RWPE2 (cell line): Measurements from ENCODE around the gene MINDY3.
A peak's percentile ranks its signal among the peaks of the same experiment; 100 is the strongest.

Experiments used
- ATAC-seq: fragments of 200-7000 bp; cut with Tn5 transposase; 3 replicates; pipeline ENCODE4 v1.9.1; 2021; ENCODE audit warnings: low read depth
- DNase-seq: peaks from one replicate; pipeline ENCODE4 v3.0.0-alpha.2; 2020; ENCODE audit warnings: low spot score
- H3K27ac ChIP-seq: fragments of 450-650 bp; 2 replicates; pipeline ENCODE4 v1.5.1; 2017; ENCODE audit warnings: mild to moderate bottlenecking; ENCODE audit not compliant: poor library complexity, severe bottlenecking
- H3K27me3 ChIP-seq: fragments of 250-450 bp; sonication (Bioruptor Pico); 2 replicates; pipeline ENCODE4 v1.5.1; 2021; ENCODE audit warnings: mild to moderate bottlenecking, moderate library complexity; ENCODE audit not compliant: insufficient read depth, poor library complexity, severe bottlenecking
- H3K36me3 ChIP-seq: fragments of 250-450 bp; sonication (Bioruptor Pico); 2 replicates; pipeline ENCODE4 v1.5.1; 2020; ENCODE audit warnings: low read depth, mild to moderate bottlenecking, moderate library complexity
- H3K4me1 ChIP-seq: fragments of 250-450 bp; sonication (Bioruptor Pico); 2 replicates; pipeline ENCODE4 v1.5.1; 2021; ENCODE audit warnings: mild to moderate bottlenecking, moderate library complexity; ENCODE audit not compliant: insufficient read depth, poor library complexity, severe bottlenecking
- H3K4me3 ChIP-seq: fragments of 250-450 bp; sonication (Bioruptor Pico); 2 replicates; pipeline ENCODE4 v1.5.1; 2021; ENCODE audit warnings: mild to moderate bottlenecking, moderate library complexity; ENCODE audit not compliant: severe bottlenecking
- H3K9me3 ChIP-seq: fragments of 250-450 bp; sonication (Bioruptor Pico); 2 replicates; pipeline ENCODE4 v1.5.1; 2021; ENCODE audit warnings: mild to moderate bottlenecking, moderate library complexity; ENCODE audit not compliant: severe bottlenecking
- TF ChIP-seq, protein P1 (sequence below): fragments of 450-650 bp; IDR thresholded peaks from one replicate; pipeline ENCODE4 v1.5.1; 2017; ENCODE audit warnings: mild to moderate bottlenecking, moderate library complexity; ENCODE audit not compliant: poor library complexity, severe bottlenecking

Gene MINDY3

GRCh38 chr10:15863733-15864132, 3.4 kb upstream of the MINDY3 start:
- Histone ChIP-seq H3K36me3 (no peaks in the 10 kb centered on the region), H3K4me3 (no peak overlapping the region), H3K27me3 (peaks cover 28% of the 10 kb centered on the region), H3K9me3 (no peaks in the 10 kb centered on the region), H3K27ac (no peak overlapping the region), H3K4me1 (peaks cover 7% of the 10 kb centered on the region)
- TF ChIP-seq, protein P1, sequence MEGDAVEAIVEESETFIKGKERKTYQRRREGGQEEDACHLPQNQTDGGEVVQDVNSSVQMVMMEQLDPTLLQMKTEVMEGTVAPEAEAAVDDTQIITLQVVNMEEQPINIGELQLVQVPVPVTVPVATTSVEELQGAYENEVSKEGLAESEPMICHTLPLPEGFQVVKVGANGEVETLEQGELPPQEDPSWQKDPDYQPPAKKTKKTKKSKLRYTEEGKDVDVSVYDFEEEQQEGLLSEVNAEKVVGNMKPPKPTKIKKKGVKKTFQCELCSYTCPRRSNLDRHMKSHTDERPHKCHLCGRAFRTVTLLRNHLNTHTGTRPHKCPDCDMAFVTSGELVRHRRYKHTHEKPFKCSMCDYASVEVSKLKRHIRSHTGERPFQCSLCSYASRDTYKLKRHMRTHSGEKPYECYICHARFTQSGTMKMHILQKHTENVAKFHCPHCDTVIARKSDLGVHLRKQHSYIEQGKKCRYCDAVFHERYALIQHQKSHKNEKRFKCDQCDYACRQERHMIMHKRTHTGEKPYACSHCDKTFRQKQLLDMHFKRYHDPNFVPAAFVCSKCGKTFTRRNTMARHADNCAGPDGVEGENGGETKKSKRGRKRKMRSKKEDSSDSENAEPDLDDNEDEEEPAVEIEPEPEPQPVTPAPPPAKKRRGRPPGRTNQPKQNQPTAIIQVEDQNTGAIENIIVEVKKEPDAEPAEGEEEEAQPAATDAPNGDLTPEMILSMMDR: no peak
- no peak for ATAC-seq
- DNase-seq: no peak

- TF ChIP-seq, protein P1: no peak
- no peak for ATAC-seq
- no peak for DNase-seq
- Histone ChIP-seq H3K27ac (no peak overlapping the region), H3K4me3 (no peak overlapping the region), H3K36me3 (no peaks in the 10 kb centered on the region), H3K4me1 (peaks cover 11% of the 10 kb centered on the region), H3K9me3 (no peaks in the 10 kb centered on the region), H3K27me3 (peaks cover 28% of the 10 kb centered on the region)
Measured at GRCh38 chr10:15863323-15863722, 3.0 kb upstream of the MINDY3 start.

GRCh38 chr10:15860692-15861201, 440 bp upstream of the MINDY3 start:
- ATAC-seq (no peak; the same call in 2 of the 3 replicates), DNase-seq (no peak)
- Histone ChIP-seq H3K9me3 (no peaks in the 10 kb centered on the region), H3K4me3 (peak overlapping the region; percentile 92), H3K4me1 (peaks cover 11% of the 10 kb centered on the region), H3K36me3 (no peaks in the 10 kb centered on the region), H3K27ac (peak overlapping the region; percentile 45), H3K27me3 (peaks cover 17% of the 10 kb centered on the region)
- TF ChIP-seq, protein P1: no peak

DNA sequence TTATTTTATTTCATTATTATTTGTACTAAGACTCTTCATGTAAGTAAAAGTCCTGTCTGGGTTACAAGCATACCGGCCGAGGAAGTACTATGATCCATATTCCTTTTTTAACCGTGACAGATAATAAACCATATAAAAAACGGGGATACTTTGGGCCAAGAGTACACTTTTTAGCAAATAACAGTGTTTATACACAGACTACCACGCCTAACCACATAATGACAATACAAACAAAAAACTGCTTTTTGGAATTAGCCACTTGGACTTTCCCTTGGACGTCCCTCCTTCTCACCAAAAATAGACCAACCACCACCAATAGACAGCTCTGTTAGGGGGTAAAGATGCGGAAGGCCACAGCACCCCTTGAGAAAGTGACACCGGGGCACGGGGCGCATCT, 800 bp downstream of the MINDY3 start:
- DNase-seq (no peak), ATAC-seq (no peak)
- H3K4me1 ChIP-seq: peaks cover 11% of the 10 kb centered on the region
- no peaks in the 10 kb centered on the region for H3K36me3 ChIP-seq
- peaks cover 11% of the 10 kb centered on the region for H3K27me3 ChIP-seq
- H3K27ac ChIP-seq: peak overlapping the region; percentile 45
- H3K4me3 ChIP-seq: peak overlapping the region; percentile 92
- no peaks in the 10 kb centered on the region for H3K9me3 ChIP-seq
- TF ChIP-seq, protein P1: no peak

DNA sequence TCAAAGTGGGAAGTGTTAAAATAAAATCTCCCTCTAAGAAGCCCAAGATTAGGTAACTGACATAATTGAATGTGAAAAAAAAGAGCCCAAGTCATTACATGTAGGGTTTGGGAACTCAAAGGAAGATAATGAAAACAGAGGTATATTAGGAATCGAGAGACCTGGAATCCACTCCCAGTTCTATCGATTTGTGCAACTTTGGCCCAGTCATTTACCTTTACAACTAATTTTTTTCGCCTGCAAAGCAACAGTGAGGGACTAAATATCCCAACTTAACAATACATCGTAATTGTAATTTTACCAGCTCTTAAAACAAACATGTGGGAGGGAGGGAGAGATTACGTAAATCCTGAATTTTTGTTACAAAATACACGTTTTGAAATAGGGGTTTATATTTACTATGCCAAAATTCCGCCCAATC, 1.4 kb downstream of the MINDY3 start:
- Histone ChIP-seq H3K4me3 (peak overlapping the region; percentile 92), H3K4me1 (peaks cover 11% of the 10 kb centered on the region), H3K27ac (no peak overlapping the region), H3K27me3 (peaks cover 5% of the 10 kb centered on the region), H3K36me3 (no peaks in the 10 kb centered on the region), H3K9me3 (no peaks in the 10 kb centered on the region)
- TF ChIP-seq, protein P1: no peak
- ATAC-seq: no peak
- DNase-seq: no peak
